Measurements from ENCODE around the gene TTC28. TPM values are rescaled to one million over a fixed set of nuclear protein-coding genes. Genes with fewer than 3 reads are reported as not detected.

Gene TTC28
- total RNA-seq, 4 donors from 2014 or later = 49.8 to 99.7 (median 79.7) TPM

GRCh38 chr22:28012832-28013460 is 666.7 kb downstream of the TTC28 start:
- 88 to 91% methylated on average over 3 to 7 of the region's 7 CpGs for WGBS, 2 donors
- no peak overlapping the region for H3K4me3 ChIP-seq (replicated peaks in 1 of 3)
- H3K4me1 ChIP-seq = peaks cover 9 to 16% of the 10 kb centered on the region in 2 donors
- intact Hi-C loops (cut with DNase I) = loop anchor here (2.0 kb wide), 1 partner anchor 130 kb away; no protein-coding TSS in a partner anchor
- no peaks in the 10 kb centered on the region for H3K9me3 ChIP-seq
- no peak for TF ChIP-seq POLR2A (IDR thresholded peaks at IDR 0.05)
- no peak for TF ChIP-seq CTCF (IDR thresholded peaks at IDR 0.05)
- H3K27me3 ChIP-seq = no peaks in the 10 kb centered on the region
- H3K36me3 ChIP-seq = no peaks in the 10 kb centered on the region
- no peak overlapping the region for H3K27ac ChIP-seq
- no peak for DNase-seq

- no peak for TF ChIP-seq POLR2A (IDR thresholded peaks at IDR 0.05)
- TF ChIP-seq CTCF (IDR thresholded peaks at IDR 0.05) = peak; percentile 83 to 96 (median 92)
- no peak overlapping the region for H3K27ac ChIP-seq
- no peaks in the 10 kb centered on the region for H3K9me3 ChIP-seq
- no peaks in the 10 kb centered on the region for H3K27me3 ChIP-seq
- H3K36me3 ChIP-seq = no peaks in the 10 kb centered on the region
- H3K4me3 ChIP-seq (replicated peaks in 1 of 3) = no peak overlapping the region
- peak; percentile 78 for DNase-seq
- peaks cover 0 to 3% of the 10 kb centered on the region in 2 donors for H3K4me1 ChIP-seq
- intact Hi-C loops (cut with DNase I) = loop anchor here (10.0 kb wide), 1 partner anchor 1255 kb away; no protein-coding TSS in a partner anchor
- WGBS, 2 donors = 8 to 15% methylated on average over 7 to 14 of the region's 14 CpGs
Observed at GRCh38 chr22:28009272-28009827, 670.3 kb downstream of the TTC28 start.

- 90 to 93% methylated on average over 5 of the region's 5 CpGs for WGBS, 2 donors
- no peak for DNase-seq
- Histone ChIP-seq H3K36me3 (no peaks in the 10 kb centered on the region), H3K4me1 (peaks cover 0 to 3% of the 10 kb centered on the region in 2 donors), H3K9me3 (no peaks in the 10 kb centered on the region), H3K27ac (no peak overlapping the region), H3K27me3 (no peaks in the 10 kb centered on the region), H3K4me3 (replicated peaks in 1 of 3) (no peak overlapping the region)
- TF ChIP-seq POLR2A (IDR thresholded peaks at IDR 0.05) (no peak), CTCF (IDR thresholded peaks at IDR 0.05) (no peak)
- intact Hi-C loops (cut with DNase I) = loop anchor here (10.0 kb wide), 1 partner anchor 1254 kb away; no protein-coding TSS in a partner anchor
Observed at GRCh38 chr22:28008649-28009048, 671.0 kb downstream of the TTC28 start.

- Histone ChIP-seq H3K9me3 (no peaks in the 10 kb centered on the region), H3K27me3 (no peaks in the 10 kb centered on the region), H3K4me1 (peaks cover 0 to 3% of the 10 kb centered on the region in 2 donors), H3K36me3 (no peaks in the 10 kb centered on the region), H3K27ac (no peak overlapping the region), H3K4me3 (replicated peaks in 1 of 3) (no peak overlapping the region)
- intact Hi-C loops (cut with DNase I) = loop anchor here (10.0 kb wide), 1 partner anchor 1253 kb away; no protein-coding TSS in a partner anchor
- DNase-seq = no peak
- no peak for TF ChIP-seq POLR2A (IDR thresholded peaks at IDR 0.05)
- no peak for TF ChIP-seq CTCF (IDR thresholded peaks at IDR 0.05)
- 96 to 100% methylated on average over 4 of the region's 4 CpGs for whole genome bisulfite sequencing, 2 donors
Observed at GRCh38 chr22:28008056-28008455, 671.6 kb downstream of the TTC28 start.

GRCh38 chr22:28006271-28006670 is 673.4 kb downstream of the TTC28 start:
- 91 to 95% methylated on average over 7 of the region's 7 CpGs for WGBS, 2 donors
- H3K4me3 ChIP-seq (replicated peaks in 1 of 3) = no peak overlapping the region
- TF ChIP-seq POLR2A (IDR thresholded peaks at IDR 0.05) (no peak), CTCF (IDR thresholded peaks at IDR 0.05) (no peak)
- DNase-seq = no peak
- no peaks in the 10 kb centered on the region for H3K9me3 ChIP-seq
- intact Hi-C loops (cut with DNase I) = loop anchor here (10.0 kb wide), 1 partner anchor 1251 kb away; no protein-coding TSS in a partner anchor
- no peak overlapping the region for H3K27ac ChIP-seq
- H3K4me1 ChIP-seq = peaks cover 0 to 3% of the 10 kb centered on the region in 2 donors
- no peaks in the 10 kb centered on the region for H3K36me3 ChIP-seq
- no peaks in the 10 kb centered on the region for H3K27me3 ChIP-seq

Data from thyroid gland (tissue), 4 donors.